Activated CD8-positive, alpha-beta memory T cell treated with anti-CD3 and anti-CD28 coated beads for 48 hours (primary cell): ENCODE data around the gene SKI.

ENCODE experiments used
- DNase-seq, 3 experiments: peaks; one replicate each; pipeline ENCODE4 v3.0.0-alpha.2; 2020; ENCODE audit warnings: low read depth in 2 of 3, low spot score in 2 of 3

SKI gene

GRCh38 chr1:2194319-2194897 is 33.7 kb upstream of the SKI start, which contains the start of gene FAAP20:
FAAP20 (minus strand) TSS chr1:2194772; CDS start chr1:2194749, 23 bp downstream.
- peak in 1 of 3 experiments; percentile 67 for DNase-seq

- DNase-seq: peak; percentile 70 to 89 (median 78)
These were observed 33.0 kb upstream of the SKI start for GRCh38 chr1:2194898-2195673.

GRCh38 chr1:2195785-2196184 is 32.3 kb upstream of the SKI start:
- no peak for DNase-seq

- DNase-seq: no peak
These were observed 31.0 kb upstream of the SKI start for GRCh38 chr1:2196901-2197638.

- DNase-seq: no peak
These were observed 30.4 kb upstream of the SKI start for GRCh38 chr1:2197707-2198165.

GRCh38 chr1:2198571-2198970 is 29.5 kb upstream of the SKI start:
- no peak for DNase-seq

- DNase-seq: peak; percentile 54 to 67 (median 62)
These were observed 28.9 kb upstream of the SKI start for GRCh38 chr1:2199042-2199810.

GRCh38 chr1:2200308-2200943 is 27.7 kb upstream of the SKI start:
- DNase-seq: no peak

- DNase-seq: no peak
These were observed 27.1 kb upstream of the SKI start for GRCh38 chr1:2201062-2201461.

GRCh38 chr1:2202008-2202575 is 26.0 kb upstream of the SKI start:
- no peak for DNase-seq

GRCh38 chr1:2202843-2203601 is 25.1 kb upstream of the SKI start:
- no peak for DNase-seq

- no peak for DNase-seq
These were observed 24.3 kb upstream of the SKI start for GRCh38 chr1:2203671-2204414.

- no peak for DNase-seq
These were observed 23.5 kb upstream of the SKI start for GRCh38 chr1:2204415-2205190.

- DNase-seq: peak; percentile 78 to 85 (median 84)
These were observed 22.7 kb upstream of the SKI start for GRCh38 chr1:2205191-2205952.

- no peak for DNase-seq
These were observed 21.2 kb upstream of the SKI start for GRCh38 chr1:2206813-2207487.

- DNase-seq: no peak
These were observed 19.5 kb upstream of the SKI start for GRCh38 chr1:2208309-2209239.
